Glomerular visceral epithelial cell (primary cell): ENCODE results near the gene COL24A1.
"Not testable (repeated sequence)": the region's sequence is repeated elsewhere in the genome, so short reads cannot be mapped to it uniquely, and the experiment has no call there.

Experiments
- DNase-seq: peaks from one replicate; pipeline ENCODE4 v3.0.0-alpha.2; 2016; ENCODE audit errors: extremely low spot score

COL24A1 gene

GRCh38 chr1:85889870-85890269, 266.7 kb downstream of the COL24A1 start:
- no peak for DNase-seq

GRCh38 chr1:85888921-85889320, 267.7 kb downstream of the COL24A1 start:
- no peak for DNase-seq

GRCh38 chr1:85884372-85885035, 272.1 kb downstream of the COL24A1 start:
- DNase-seq, result peak; percentile 48

GRCh38 chr1:85867189-85867588, 289.4 kb downstream of the COL24A1 start:
- no peak for DNase-seq

- DNase-seq, result no peak
Observed at GRCh38 chr1:85865213-85865612, 291.4 kb downstream of the COL24A1 start.

GRCh38 chr1:85864727-85865126, 291.8 kb downstream of the COL24A1 start:
- DNase-seq, result no peak

- not testable (repeated sequence) for DNase-seq
Observed at GRCh38 chr1:85863639-85864038, 292.9 kb downstream of the COL24A1 start.

GRCh38 chr1:85862456-85862855, 294.1 kb downstream of the COL24A1 start:
- peak; percentile 35 for DNase-seq

- DNase-seq, result no peak
Observed at GRCh38 chr1:85857991-85858390, 298.6 kb downstream of the COL24A1 start.

GRCh38 chr1:85850238-85850637, 306.3 kb downstream of the COL24A1 start:
- DNase-seq, result peak; percentile 85

GRCh38 chr1:85849660-85850059, 306.9 kb downstream of the COL24A1 start:
- DNase-seq, result no peak

- no peak for DNase-seq
Observed at GRCh38 chr1:85847356-85847755, 309.2 kb downstream of the COL24A1 start.

GRCh38 chr1:85846706-85847105, 309.9 kb downstream of the COL24A1 start:
- DNase-seq, result no peak

- no peak for DNase-seq
Observed at GRCh38 chr1:85839459-85839858, 317.1 kb downstream of the COL24A1 start.

- no peak for DNase-seq
Observed at GRCh38 chr1:85838238-85838637, 318.3 kb downstream of the COL24A1 start.

GRCh38 chr1:85836736-85837135, 319.8 kb downstream of the COL24A1 start:
- no peak for DNase-seq

- DNase-seq, result not testable (repeated sequence)
Observed at GRCh38 chr1:85833165-85833564, 323.4 kb downstream of the COL24A1 start.

- no peak for DNase-seq
Observed at GRCh38 chr1:85830837-85831236, 325.7 kb downstream of the COL24A1 start.

GRCh38 chr1:85824066-85824840, 332.3 kb downstream of the COL24A1 start:
- no peak for DNase-seq

GRCh38 chr1:85822696-85823095, 333.9 kb downstream of the COL24A1 start:
- DNase-seq, result no peak

- DNase-seq, result no peak
Observed at GRCh38 chr1:85818371-85818770, 338.2 kb downstream of the COL24A1 start.

- DNase-seq, result no peak
Observed at GRCh38 chr1:85816606-85817005, 340.0 kb downstream of the COL24A1 start.

GRCh38 chr1:85815906-85816305, 340.7 kb downstream of the COL24A1 start:
- no peak for DNase-seq
